G401 (cell line): ENCODE results near the gene LCE3D. TPM values are rescaled to one million over a fixed set of nuclear protein-coding genes. Genes with fewer than 3 reads are reported as not detected.
"Not testable (repeated sequence)": the region's sequence is repeated elsewhere in the genome, so short reads cannot be mapped to it uniquely, and the experiment has no call there.

ENCODE experiments used
- DNase-seq: peaks from one replicate; pipeline ENCODE4 v3.0.0-alpha.2; 2015; ENCODE audit warnings: low spot score
- in situ Hi-C: cut with HindIII; loops from 2 replicates; pipeline ENCODE4 v1.10.0; 2016; ENCODE audit warnings: low sequenced_read_pairs, mixed read lengths
- total RNA-seq: library from RNA; depleted of rRNA; stranded (reverse); fragments of >200 nt; shearing (Covaris generic); gene quantifications from 2 replicates; pipeline ENCODE4 v1.2.3, GENCODE V29; 2014; rRNA removed

LCE3D gene
- not detected in 2 replicates for total RNA-seq

GRCh38 chr1:152580433-152580832 is at the start of gene LCE3D:
Gene LCE3D, minus strand, starts transcription at chr1:152580516. Its CDS starts 580 bp downstream, at chr1:152579936.
- in situ Hi-C loops, result no loop called here
- DNase-seq, result no peak

- no peak for DNase-seq
- in situ Hi-C loops, result no loop called here
Measured at GRCh38 chr1:152626744-152627143, 46.4 kb upstream of the LCE3D start.

GRCh38 chr1:152623203-152623844 is 43.0 kb upstream of the LCE3D start:
- no peak for DNase-seq
- in situ Hi-C loops, result no loop called here

GRCh38 chr1:152622803-152623202 is 42.5 kb upstream of the LCE3D start, which contains the start of gene LCE3A:
Gene LCE3A, minus strand, starts transcription at chr1:152623103. Its CDS starts 0 bp downstream, at chr1:152623103.
- DNase-seq, result no peak
- in situ Hi-C loops, result no loop called here

GRCh38 chr1:152621993-152622392 is 41.7 kb upstream of the LCE3D start:
- in situ Hi-C loops, result no loop called here
- no peak for DNase-seq

GRCh38 chr1:152613511-152613910 is 33.2 kb upstream of the LCE3D start, which contains the start of gene LCE3B:
Gene LCE3B, plus strand, starts transcription at chr1:152613811. Its CDS starts 0 bp downstream, at chr1:152613811.
- in situ Hi-C loops, result no loop called here
- no peak for DNase-seq

- DNase-seq, result no peak
- in situ Hi-C loops, result no loop called here
Measured at GRCh38 chr1:152599934-152600333, 19.6 kb upstream of the LCE3D start, which contains the start of gene LCE3C. Gene LCE3C, plus strand, starts transcription at chr1:152600234. Its CDS starts 498 bp downstream, at chr1:152600732.

- no peak for DNase-seq
- in situ Hi-C loops, result no loop called here
Measured at GRCh38 chr1:152596986-152597385, 16.7 kb upstream of the LCE3D start.

- in situ Hi-C loops, result no loop called here
- DNase-seq, result no peak
Measured at GRCh38 chr1:152585586-152585985, 5.3 kb upstream of the LCE3D start.

GRCh38 chr1:152582647-152583046 is 2.3 kb upstream of the LCE3D start:
- no peak for DNase-seq
- in situ Hi-C loops, result no loop called here

- DNase-seq, in situ Hi-C loops: not testable (repeated sequence)
Measured at GRCh38 chr1:152579526-152579925, 790 bp downstream of the LCE3D start.

- in situ Hi-C loops, result no loop called here
- no peak for DNase-seq
Measured at GRCh38 chr1:152577168-152577567, 3.1 kb downstream of the LCE3D start.

GRCh38 chr1:152566681-152567080 is 13.6 kb downstream of the LCE3D start, which contains the start of gene LCE3E:
Gene LCE3E, minus strand, starts transcription at chr1:152566780. Its CDS starts 572 bp downstream, at chr1:152566208.
- DNase-seq, result no peak
- in situ Hi-C loops, result no loop called here

- DNase-seq, result no peak
- in situ Hi-C loops, result no loop called here
Measured at GRCh38 chr1:152565535-152566215, 14.6 kb downstream of the LCE3D start.

GRCh38 chr1:152565115-152565514 is 15.2 kb downstream of the LCE3D start:
- in situ Hi-C loops, result no loop called here
- DNase-seq, result no peak

GRCh38 chr1:152548358-152548757 is 32.0 kb downstream of the LCE3D start:
- DNase-seq, in situ Hi-C loops: not testable (repeated sequence)

- in situ Hi-C loops, result no loop called here
- DNase-seq, result no peak
Measured at GRCh38 chr1:152546704-152547103, 33.6 kb downstream of the LCE3D start.

GRCh38 chr1:152543820-152544219 is 36.5 kb downstream of the LCE3D start:
- in situ Hi-C loops, result no loop called here
- DNase-seq, result no peak

- no peak for DNase-seq
- in situ Hi-C loops, result no loop called here
Measured at GRCh38 chr1:152539901-152540300, 40.4 kb downstream of the LCE3D start.

- no peak for DNase-seq
- in situ Hi-C loops, result no loop called here
Measured at GRCh38 chr1:152537496-152537895, 42.8 kb downstream of the LCE3D start.
